GM12875 (cell line): ENCODE data around the gene ZNF587B.
"Not testable (repeated sequence)": the region's sequence is repeated elsewhere in the genome, so short reads cannot be mapped to it uniquely, and the experiment has no call there.

Source experiments
- H3K4me3 ChIP-seq: one replicate; pipeline ENCODE4 v1.5.1; 2011; ENCODE audit warnings: low read depth, low read length, control low read depth
- TF ChIP-seq, protein P1 (sequence below): IDR thresholded peaks from 2 replicates; pipeline ENCODE4 v1.5.1; 2011; ENCODE audit warnings: low read depth, mild to moderate bottlenecking, control low read depth, inconsistent platforms, low read length, moderate library complexity, borderline replicate concordance; ENCODE audit not compliant: insufficient read depth

The ZNF587B gene

DNA sequence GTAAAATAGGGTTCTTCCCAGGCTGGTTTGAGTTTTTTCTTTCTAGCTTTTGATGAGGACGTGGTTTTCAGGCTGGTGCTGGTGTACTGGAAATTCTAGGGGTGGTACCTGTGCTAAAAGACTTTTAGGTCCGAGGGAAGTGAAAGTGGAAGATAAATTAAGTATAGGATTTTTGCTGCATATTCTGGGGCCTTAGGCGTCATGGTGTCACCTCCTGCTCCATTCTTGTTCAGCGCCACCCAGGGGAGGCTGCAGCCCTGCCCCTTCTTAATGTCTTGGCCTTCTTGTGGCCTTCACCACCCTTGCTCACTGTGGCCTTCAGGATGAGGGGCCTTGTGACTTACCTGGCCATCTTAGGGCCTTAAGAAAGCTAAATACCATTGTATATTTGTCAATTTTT is 27.8 kb upstream of the ZNF587B start:
- no peak overlapping the region for H3K4me3 ChIP-seq
- TF ChIP-seq, protein P1, sequence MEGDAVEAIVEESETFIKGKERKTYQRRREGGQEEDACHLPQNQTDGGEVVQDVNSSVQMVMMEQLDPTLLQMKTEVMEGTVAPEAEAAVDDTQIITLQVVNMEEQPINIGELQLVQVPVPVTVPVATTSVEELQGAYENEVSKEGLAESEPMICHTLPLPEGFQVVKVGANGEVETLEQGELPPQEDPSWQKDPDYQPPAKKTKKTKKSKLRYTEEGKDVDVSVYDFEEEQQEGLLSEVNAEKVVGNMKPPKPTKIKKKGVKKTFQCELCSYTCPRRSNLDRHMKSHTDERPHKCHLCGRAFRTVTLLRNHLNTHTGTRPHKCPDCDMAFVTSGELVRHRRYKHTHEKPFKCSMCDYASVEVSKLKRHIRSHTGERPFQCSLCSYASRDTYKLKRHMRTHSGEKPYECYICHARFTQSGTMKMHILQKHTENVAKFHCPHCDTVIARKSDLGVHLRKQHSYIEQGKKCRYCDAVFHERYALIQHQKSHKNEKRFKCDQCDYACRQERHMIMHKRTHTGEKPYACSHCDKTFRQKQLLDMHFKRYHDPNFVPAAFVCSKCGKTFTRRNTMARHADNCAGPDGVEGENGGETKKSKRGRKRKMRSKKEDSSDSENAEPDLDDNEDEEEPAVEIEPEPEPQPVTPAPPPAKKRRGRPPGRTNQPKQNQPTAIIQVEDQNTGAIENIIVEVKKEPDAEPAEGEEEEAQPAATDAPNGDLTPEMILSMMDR = no peak

DNA sequence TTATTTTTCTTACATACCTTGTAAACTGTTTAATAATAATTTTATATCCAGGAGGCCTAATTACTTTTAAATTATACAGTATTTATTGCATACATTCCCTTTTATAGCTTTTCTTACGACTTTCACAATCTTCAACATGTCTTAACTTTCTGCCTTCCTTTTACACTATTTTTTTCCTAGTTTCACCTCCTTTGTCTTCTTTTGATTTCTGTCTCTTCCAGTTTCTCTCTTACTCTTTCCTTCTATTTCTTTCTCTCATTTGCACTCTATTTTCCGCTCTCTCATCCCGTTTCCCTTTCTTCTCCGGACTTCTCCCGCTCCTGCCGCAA is 26.9 kb upstream of the ZNF587B start:
- TF ChIP-seq, protein P1 = no peak
- H3K4me3 ChIP-seq = no peak overlapping the region

DNA sequence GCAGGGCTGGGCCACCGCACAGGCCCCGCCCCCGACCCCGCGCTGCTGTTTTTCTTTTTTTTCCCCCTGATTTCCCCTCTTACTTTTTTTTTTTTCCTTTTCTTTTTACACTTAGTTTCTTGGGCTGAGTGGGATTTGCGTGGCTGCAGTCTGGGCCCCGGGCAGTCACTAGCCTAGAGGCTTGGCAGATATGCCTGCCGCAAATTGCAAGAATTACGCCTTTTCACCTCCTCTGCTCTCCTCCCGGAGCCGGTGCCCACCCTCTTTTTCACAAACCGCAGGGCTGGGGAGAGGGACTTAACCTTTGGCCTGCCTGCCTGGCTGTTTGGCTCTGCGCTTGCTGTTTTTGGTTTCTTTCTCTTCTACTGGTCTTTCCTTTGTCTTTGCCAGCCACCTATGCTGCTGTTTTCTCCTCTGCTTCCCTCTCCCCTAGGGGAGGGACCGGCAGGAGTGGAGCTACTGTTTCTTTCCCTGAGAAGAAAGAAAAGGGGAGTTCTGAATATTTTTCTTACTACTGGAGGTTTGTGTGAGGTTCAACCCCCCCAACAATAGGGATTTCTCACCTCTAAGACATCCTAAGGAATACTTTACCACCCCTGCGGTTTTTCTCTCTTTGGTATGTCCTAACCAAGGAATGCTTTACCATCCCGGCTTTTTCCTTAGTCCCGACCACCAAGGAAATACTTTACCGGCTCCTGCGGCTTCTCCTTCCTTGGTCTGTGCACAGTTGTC is 26.3 kb upstream of the ZNF587B start:
- H3K4me3 ChIP-seq = no peak overlapping the region

DNA sequence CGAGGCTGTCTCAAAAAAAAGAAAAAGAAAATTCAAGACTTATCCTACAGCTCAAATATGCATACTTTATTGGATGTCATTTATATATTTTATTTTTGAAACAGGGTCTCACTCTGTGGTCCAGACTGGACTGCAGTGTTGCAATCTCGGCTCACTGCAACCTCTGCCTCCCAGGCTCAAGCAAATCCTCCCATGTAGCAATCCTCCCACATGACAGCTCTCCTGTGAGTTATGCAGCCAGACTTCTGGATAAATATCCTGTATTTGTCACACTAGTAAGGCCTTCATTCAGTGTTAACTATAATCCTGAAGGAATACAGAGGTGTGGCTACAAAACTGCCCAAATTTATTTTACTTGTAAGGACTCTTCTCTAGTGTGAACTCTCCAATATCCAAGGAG is 22.6 kb upstream of the ZNF587B start:
- TF ChIP-seq, protein P1 = no peak

More for the DNA sequence above, 26.3 kb upstream of the ZNF587B start:
- TF ChIP-seq, protein P1 = no peak

DNA sequence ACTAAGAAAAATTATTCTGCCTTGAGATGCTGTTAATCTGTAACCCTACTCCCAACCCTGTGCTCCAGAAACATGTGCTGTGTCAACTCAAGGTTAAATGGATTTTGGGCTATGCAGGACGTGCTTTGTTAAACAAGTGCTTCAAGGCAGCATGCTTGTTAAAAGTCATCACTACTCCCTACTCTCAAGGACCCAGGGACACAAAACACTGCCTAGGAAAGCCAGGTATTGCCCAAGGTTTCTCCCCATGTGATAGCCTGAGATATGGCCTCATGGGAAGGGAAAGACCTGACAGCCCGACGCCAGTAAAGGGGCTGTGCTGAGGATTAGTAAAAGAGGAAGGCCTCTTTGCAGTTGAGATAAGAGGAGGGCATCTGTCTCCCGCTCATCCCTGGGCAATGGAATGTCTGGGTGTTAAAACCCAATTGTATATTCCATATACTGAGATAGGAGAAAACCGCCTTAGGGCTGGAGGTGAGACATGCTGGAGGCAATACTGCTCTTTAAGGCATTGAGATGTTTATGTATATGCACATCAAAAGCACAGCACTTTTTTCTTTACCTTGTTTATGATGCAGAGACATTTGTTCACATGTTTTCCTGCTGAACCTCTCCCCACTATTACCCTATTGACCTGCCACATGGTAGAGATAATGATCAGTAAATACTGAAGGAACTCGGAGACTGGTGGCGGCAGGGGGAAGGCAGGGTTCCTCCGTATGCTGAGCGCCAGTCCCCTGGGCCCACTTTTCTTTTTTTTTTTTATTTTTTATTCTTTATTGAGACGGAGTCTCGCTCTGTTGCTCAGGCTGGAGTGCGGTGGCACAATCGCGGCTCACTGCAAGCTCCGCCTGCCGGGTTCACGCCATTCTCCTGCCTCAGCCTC is 19.4 kb upstream of the ZNF587B start:
- H3K4me3 ChIP-seq = not testable (repeated sequence)

More for the DNA sequence above, 22.6 kb upstream of the ZNF587B start:
- H3K4me3 ChIP-seq = no peak overlapping the region

DNA sequence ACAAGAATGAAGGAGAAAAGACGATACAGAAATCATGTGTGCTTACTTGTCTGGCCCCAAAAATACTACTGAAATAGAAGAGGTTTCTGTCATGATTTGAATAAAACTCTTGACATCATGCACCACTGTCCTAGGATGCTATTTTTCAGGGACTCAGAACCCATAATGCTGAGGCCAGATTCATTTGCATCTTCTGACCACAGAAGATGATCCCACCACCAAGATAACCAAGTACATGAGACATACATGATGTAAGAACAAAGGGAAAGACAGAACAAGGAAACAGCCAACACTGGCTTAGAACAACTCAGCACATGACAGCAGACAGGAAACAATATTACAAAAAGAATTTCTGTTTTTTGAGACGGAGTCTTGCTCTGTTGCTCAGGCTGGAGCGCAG is 17.9 kb upstream of the ZNF587B start:
- H3K4me3 ChIP-seq = no peak overlapping the region
- TF ChIP-seq, protein P1 = no peak

DNA sequence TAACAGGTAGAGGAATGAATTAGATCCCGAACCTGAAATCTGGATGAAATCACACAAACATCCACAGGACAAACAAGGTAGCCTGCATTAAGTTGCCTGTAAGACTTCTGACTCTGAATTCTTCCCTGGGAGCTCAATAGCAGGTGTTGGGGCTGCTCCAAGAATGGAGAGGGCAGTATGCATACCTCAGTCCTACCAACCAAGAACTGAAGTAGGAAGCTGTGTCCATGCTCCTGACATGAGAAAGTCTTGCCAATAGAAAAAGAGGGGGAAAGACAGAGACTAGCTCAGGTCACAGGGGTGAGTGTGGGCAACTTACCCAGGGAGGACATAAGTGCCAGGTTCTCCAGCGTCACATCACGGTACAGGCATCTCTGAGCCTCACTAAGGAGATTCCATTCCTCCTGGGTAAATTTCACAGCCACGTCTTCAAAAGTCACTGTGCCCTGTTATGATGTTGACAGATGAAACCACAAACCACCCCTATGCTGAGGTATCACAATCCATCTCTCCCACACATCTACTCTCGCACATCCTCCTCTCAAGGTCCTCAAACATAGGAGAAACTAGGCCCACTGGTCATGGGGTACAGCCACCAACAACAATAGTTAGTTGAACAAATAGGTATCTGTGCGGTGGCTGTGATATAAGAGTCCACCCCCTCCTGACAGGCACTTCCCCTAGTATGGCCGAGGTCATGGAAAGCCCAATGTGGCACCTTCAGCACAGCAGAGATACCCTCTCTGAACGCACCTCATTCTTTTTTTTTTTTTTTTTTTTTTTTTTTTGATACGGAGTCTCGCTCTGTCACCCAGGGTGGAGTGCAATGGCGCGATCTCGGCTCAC is 16.9 kb upstream of the ZNF587B start:
- not testable (repeated sequence) for H3K4me3 ChIP-seq
